ENCODE measurements around the gene MCF2L.

The MCF2L gene

DNA sequence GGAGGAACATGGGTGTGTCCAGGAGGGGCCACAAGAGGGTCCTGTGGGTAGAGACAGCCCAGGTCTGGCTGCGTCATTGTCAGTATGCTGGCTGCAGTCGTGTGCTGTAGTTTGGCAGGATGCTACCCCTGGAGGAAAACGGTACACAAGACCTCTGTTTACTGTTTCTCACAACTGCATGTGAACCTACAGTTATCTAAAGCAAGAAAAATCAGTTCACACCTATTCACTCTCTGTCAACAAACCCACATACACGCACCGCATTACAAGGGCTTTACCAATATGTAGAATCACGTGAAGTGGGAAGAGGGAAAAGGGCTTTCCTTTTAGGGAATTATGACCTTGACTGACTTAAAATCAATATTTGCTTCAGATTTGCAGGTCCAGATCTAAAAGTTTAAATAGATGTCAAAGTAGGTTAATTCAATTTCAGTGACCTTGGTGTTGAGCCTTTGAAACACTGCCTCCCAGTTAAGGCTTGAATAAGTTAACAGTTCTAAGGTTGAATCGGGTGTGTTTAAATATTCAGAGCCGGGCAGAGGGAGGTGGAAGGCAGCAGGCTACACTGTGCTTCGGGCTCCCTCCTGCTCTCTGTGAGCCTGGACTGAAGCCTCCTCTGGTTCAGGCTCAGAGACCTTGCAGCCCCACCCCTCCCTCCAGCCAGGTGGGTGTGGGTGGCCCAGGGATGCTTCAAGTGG is 17.2 kb upstream of the MCF2L start:
- no peak for DNase-seq

DNA sequence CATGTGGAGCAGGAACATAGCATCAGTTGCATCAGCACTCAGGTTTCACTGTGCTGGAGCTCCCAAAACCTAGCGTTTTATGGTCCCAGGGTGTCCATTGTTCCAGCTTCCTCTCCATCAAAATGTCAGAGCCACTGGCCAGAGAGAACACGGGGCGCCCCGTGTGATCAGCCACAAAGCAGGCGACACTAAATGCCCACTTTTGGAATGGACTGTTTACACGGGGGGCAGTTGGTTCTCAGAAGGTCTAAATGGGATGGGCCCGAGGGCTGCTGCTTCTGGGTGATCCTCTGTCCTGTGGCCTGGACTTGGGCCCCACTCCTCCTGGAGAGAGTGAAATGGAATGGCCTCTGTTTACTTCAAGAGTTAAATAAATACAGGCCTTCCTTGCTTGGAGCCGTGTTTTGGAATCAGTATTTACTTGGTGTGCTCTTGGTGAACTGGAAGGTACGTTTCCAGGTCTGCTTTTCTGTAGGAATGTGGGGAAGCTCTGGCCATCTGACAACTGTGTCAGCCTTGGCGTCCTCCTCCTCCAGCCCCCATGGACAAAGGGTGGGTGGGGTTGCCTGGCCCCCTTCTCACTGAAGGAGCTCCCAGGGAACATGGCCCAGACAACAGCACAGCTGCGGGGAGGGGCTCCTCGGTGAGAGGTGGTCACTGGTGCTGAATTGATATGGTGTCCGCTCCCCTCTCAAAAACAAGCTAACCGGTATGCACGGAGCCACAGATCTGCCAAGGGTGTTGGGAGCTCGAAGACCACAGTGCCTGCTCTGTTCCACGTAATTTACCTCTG is 16.1 kb upstream of the MCF2L start:
- DNase-seq, result no peak

DNA sequence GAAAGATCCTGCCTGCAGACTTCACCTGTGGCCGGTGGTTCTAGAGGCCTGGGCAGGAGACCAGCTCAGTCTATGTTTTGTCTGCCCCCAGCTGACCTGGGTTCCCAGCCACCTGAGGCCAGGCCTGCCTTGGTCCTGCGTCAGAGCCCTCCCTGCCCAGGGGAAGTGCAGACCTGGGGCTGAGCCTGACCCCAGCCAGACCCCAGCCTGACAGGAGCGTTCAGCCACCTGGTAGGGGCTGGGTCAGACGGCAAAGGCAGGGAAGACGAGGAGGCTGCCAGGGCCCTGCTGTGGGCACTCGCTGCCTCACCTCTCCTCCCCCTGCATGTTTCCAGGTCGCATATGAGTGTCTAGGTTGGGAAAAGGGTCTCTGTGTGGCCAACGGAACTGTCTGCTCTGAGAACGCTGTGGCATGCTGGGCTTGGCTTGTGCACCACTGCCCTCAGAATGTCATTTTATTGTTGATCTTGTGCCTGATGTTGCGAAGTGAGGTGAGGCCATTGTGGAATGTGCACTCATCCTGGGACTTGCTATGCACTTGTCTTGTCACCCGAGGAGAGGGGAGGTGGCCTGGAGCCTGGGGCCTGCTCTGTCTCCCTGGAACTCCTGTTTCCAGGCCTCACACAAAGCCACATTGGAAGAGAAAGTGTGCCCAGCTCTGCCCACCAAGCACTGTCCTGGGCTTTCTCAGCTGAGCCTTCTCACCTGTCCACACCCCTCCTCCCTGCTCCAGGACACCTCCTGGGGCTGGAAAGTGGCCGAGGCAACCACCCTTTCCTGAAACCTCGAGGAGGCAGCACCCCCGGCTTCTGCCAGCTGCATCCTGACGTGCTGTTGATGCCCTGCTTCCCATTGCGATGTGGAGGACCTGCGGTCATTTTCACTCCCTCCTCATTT is 15.2 kb upstream of the MCF2L start:
- DNase-seq, result no peak

- no peak for DNase-seq
Measured at GRCh38 chr13:112954488-112955270, 14.3 kb upstream of the MCF2L start.

GRCh38 chr13:112955271-112955937 is 13.6 kb upstream of the MCF2L start:
- no peak for DNase-seq

- no peak for DNase-seq
Measured at GRCh38 chr13:112955956-112956355, 13.1 kb upstream of the MCF2L start.

GRCh38 chr13:112956571-112957294 is 12.3 kb upstream of the MCF2L start:
- DNase-seq, result no peak

GRCh38 chr13:112957295-112957677 is 11.7 kb upstream of the MCF2L start:
- no peak for DNase-seq

DNA sequence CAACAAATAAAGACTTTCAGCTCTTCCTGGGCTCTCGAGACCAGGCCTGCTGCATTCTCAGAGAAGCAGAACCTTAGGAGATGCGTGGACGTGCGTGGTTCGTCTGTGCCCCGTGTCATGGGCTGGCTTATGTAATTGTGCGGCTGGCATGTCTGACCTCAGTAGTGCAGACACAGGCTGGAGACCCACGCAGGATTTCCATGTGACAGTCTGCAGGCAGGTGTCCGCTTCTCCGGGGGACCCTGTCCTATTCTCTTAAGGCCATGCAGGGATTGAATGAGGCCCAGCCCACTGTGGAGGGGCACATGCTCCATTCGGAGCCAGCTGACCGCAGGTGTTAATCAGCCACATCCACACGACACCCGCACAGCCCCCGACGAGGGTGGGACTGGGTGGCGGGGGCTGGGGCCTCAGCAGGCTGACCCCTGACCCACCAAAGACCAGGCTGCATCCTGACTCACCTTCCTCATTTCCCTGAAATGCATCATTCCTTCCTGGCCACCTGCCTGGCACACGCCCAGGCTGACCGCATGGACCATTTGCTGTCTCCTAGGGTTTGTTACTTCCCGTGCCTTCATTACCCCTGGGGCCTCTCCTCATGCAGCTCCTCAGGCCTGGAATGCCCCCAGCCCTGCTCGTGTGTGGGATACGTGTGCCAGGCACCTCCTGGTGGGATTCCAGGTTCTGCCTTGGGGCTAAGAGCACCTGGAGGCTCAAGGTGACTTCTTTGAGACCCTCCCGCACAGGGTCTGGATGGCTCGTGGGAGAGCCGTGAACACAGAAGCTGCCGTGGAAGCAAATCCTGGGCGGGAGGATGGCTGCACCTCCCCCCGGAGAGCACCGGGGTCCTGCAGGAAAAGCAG is 10.7 kb upstream of the MCF2L start:
- no peak for DNase-seq

- no peak for DNase-seq
Measured at GRCh38 chr13:112959206-112959605, 9.8 kb upstream of the MCF2L start.

DNA sequence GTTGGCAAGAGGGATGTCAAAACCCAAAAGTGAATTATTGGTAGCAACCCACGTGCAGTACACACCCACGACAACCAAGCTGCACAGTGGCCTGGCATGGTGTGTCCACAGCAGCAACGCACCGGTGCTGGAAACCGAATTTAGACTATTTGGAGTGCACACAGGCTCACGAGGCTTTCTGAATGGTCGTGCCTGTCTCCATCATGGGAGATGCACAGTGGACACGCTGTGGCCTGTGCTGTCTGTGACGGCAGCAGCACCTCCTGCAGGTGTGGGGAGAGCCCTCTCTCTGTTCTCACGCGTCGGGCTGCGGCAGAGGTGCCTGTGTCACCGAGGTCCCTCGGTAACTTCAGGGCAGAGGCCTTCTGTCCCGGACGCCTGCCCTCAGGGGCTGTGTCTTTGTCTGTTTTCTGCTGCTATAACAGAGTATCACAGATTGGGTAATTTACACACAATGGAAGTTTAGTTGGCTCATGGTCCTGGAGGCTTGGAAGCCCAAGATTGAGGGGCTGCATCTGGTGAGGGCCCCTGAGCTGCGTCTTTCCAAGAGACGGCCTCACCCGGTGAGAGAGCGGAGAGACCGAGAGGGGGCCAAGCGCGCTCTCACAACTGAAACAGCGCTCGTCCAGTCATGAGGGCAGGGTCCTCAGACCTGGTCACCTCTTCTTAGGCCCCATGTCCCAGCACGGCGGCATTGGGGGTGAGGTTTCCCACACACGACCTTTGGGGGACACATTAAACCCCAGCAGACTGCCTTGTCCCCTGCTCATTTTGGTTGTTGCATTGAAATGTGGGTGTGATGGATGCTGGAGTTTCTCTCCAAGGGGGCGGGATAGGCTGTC is 9.1 kb upstream of the MCF2L start:
- DNase-seq, result no peak

- DNase-seq, result no peak
Measured at GRCh38 chr13:112960706-112961105, 8.3 kb upstream of the MCF2L start.

- DNase-seq, result no peak
Measured at GRCh38 chr13:112961457-112962369, 7.3 kb upstream of the MCF2L start.

DNA sequence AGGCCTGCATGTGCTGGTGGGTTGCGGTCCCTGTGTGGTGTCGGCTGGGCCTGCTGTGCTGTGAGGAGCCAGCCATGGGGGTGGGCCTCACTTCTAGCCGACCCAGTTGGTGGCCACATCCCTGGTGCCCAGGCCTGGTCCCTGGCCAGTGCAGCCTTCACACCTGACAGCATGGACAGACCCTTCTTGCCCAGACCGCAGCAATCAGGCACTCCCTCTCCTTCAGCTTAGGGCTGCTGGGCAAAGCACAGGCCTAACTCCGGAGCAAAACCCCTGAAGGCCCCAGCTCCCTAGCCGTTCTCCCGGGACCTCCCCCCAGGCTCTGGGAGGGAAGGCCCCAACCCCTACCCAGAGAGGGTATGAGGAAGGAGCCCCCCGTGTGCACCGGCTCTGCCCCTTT is 6.6 kb upstream of the MCF2L start:
- no peak for DNase-seq

GRCh38 chr13:112962911-112963625 is 5.9 kb upstream of the MCF2L start:
- DNase-seq, result no peak

DNA sequence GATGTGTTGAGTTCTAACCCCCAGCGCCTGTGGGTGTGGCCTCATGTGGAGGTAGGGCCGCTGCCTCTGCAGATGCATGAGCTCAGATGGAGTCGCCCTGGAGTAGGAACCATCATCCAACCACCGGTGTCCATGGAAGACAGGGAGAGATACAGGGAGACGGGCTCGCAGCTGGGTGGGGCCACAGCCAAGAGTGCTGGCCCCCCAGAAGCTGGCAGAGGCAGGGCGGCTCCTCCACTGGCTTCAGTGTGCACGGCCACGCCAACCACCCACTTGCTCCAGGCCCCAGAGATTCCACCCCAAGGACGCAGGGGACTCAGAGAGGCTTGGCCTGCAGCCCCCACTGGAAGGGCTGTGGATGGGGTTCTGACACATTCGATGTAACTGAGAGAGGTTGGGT is 5.4 kb upstream of the MCF2L start:
- no peak for DNase-seq

DNA sequence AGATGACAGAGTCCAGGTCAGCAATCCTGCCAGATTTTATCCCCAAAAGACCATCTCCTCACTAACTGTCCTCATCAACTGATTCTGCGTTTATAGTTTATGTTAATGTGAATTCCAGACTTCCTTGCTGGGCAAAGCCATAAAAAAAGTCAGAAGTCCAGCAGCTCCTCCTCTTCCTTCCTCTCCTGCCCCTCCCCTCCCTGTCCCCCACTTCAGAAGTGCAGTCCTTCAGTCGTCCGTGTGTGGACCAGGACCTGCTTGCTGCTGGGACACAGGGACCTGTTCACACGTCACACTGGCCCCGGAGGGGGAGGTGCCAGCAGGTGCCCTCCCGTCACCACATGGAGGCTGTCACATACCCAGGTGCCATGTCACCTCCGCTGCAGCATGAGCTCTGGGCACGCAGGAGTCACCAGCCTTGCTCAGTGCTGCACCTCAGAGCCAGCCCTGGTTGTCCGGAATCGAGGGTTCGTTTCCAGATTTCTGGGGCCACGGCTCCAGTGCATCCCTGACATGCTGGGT is 4.0 kb upstream of the MCF2L start:
- DNase-seq, result no peak
